Tibial nerve (tissue), 4 donors: ENCODE data around the gene TBX20.

Experiments used
- CTCF ChIP-seq, 5 experiments: fragments of 200-600 bp in 3 of 5; fragments of 450-650 bp in 2 of 5; sonication (generic) in 3 of 5; IDR thresholded peaks; one replicate each; pipeline ENCODE4 v1.5.1; 2016 to 2019; ENCODE audit warnings: antibody characterized with exemption in 5 of 5, mild to moderate bottlenecking in 3 of 5, moderate library complexity in 2 of 5
- EP300 ChIP-seq, 2 donors: sonication (generic); formaldehyde crosslinking; IDR thresholded peaks; one replicate each; pipeline ENCODE4 v1.6.1; 2017; ENCODE audit warnings: antibody characterized with exemption in 2 of 2, mild to moderate bottlenecking in 1 of 2
- POLR2A ChIP-seq, 2 donors: fragments of 450-650 bp; IDR thresholded peaks; one replicate each; pipeline ENCODE4 v1.6.1; 2017; ENCODE audit warnings: antibody characterized with exemption in 2 of 2, mild to moderate bottlenecking in 2 of 2, moderate library complexity in 2 of 2

GRCh38 chr7:35250941-35251340, 3.0 kb downstream of the TBX20 start:
- TF ChIP-seq POLR2A (IDR thresholded peaks at IDR 0.05) (no peak), CTCF (IDR thresholded peaks at IDR 0.05) (no peak), EP300 (IDR thresholded peaks at IDR 0.05) (no peak)
